Vagina (tissue), 2 donors: ENCODE results near the gene RAB13.

Source experiments
- CTCF ChIP-seq, 3 experiments: fragments of 450-650 bp in 2 of 3; fragments of 200-600 bp in 1 of 3; sonication (generic) in 1 of 3; IDR thresholded peaks; one replicate each; pipeline ENCODE4 v1.5.1; 2017 to 2019; ENCODE audit warnings: antibody characterized with exemption in 3 of 3, mild to moderate bottlenecking in 2 of 3, moderate library complexity in 2 of 3
- POLR2A ChIP-seq, 2 donors: fragments of 450-650 bp; IDR thresholded peaks; one replicate each; pipeline ENCODE4 v1.6.1; 2017; ENCODE audit warnings: antibody characterized with exemption in 2 of 2, mild to moderate bottlenecking in 2 of 2, moderate library complexity in 2 of 2
- POLR2AphosphoS5 ChIP-seq, 2 donors: sonication (generic); formaldehyde crosslinking; IDR thresholded peaks; one replicate each; pipeline ENCODE4 v1.9.0; 2017; ENCODE audit warnings: antibody characterized with exemption in 2 of 2, mild to moderate bottlenecking in 2 of 2, low read depth in 1 of 2; ENCODE audit not compliant: insufficient read depth in 1 of 2

GRCh38 chr1:153985341-153985912 lies 712 bp downstream of the RAB13 start:
- TF ChIP-seq CTCF (IDR thresholded peaks at IDR 0.05) = no peak
- TF ChIP-seq POLR2AphosphoS5 (IDR thresholded peaks at IDR 0.05; ENCODE audit: insufficient read depth in 1 of 2, low read depth in 1 of 2) = peak in 1 of 2 donors; percentile 42
- TF ChIP-seq POLR2A (IDR thresholded peaks at IDR 0.05) = peak in 1 of 2 donors; percentile 7
